Endothelial cell of umbilical vein (primary cell): ENCODE results near the gene DDX27. TPM values are rescaled to one million over a fixed set of nuclear protein-coding genes. Genes with fewer than 3 reads are reported as not detected.

ENCODE experiments used
- BruUV-seq: library from RNA; stranded (reverse); fragments of 400-500 nt; replicated peaks from 2 replicates; lab custom pipeline; 2021; lab: Mats Ljungman, UMichigan
- CTCF ChIA-PET: fragments of 300-600, 350-600 bp; sonication (Branson Sonifier 250); formaldehyde crosslinking; loops from one replicate; lab custom pipeline; 2021; ENCODE audit warnings: antibody characterized with exemption, inconsistent platforms; lab: Charles Lee
- POLR2A ChIA-PET: fragments of 300-600, 350-600 bp; sonication (Branson Sonifier 250); formaldehyde crosslinking; loops from one replicate; lab custom pipeline; 2021; ENCODE audit warnings: antibody characterized with exemption, inconsistent platforms; lab: Charles Lee
- DNase-seq: peaks from one replicate; pipeline ENCODE4 v3.0.0-alpha.2; 2011; ENCODE audit warnings: low read depth, low spot score
- FAIRE-seq: peaks from 2 replicates; lab custom pipeline; 2011; peaks lifted over from hg19 to GRCh38; lab: Jason Lieb, UNC
- H2AFZ ChIP-seq: 2 replicates; pipeline ENCODE4 v1.6.0; 2012; ENCODE audit warnings: low read depth, low read length, control low read depth, inconsistent platforms
- H3K27ac ChIP-seq: 2 replicates; pipeline ENCODE4 v1.5.1; 2011; ENCODE audit warnings: low read depth, mild to moderate bottlenecking, control low read depth, low read length, moderate library complexity; ENCODE audit not compliant: insufficient read depth
- H3K27me3 ChIP-seq, 2 experiments: 2 replicates each; pipeline versions ENCODE4 v1.6.0 to v1.6.1; 2011; ENCODE audit warnings: low read length in 2 of 2, mixed read lengths in 1 of 2; ENCODE audit not compliant: control insufficient read depth in 2 of 2, insufficient read depth in 2 of 2
- H3K36me3 ChIP-seq, 2 experiments: 2 replicates in 1 of 2; 3 replicates in 1 of 2; pipeline ENCODE4 v1.5.1; 2011; ENCODE audit warnings: low read length in 2 of 2, mild to moderate bottlenecking in 1 of 2, moderate library complexity in 1 of 2; ENCODE audit not compliant: control insufficient read depth in 2 of 2, insufficient read depth in 2 of 2; ENCODE audit errors: extremely low read depth in 1 of 2
- H3K4me1 ChIP-seq: 3 replicates; pipeline ENCODE4 v1.5.1; 2011; ENCODE audit warnings: mild to moderate bottlenecking, low read length; ENCODE audit not compliant: control insufficient read depth, insufficient read depth; ENCODE audit errors: extremely low read depth
- H3K4me2 ChIP-seq: 2 replicates; pipeline ENCODE4 v1.6.1; 2011; ENCODE audit warnings: low read length, control low read depth, mixed read lengths; ENCODE audit not compliant: insufficient read depth
- H3K4me3 ChIP-seq, 3 experiments: fragments of 200-600 bp in 1 of 3; sonication (generic), shearing (Covaris generic) in 1 of 3; replicated peaks in 1 of 3; 2 replicates each; pipeline ENCODE4 v1.5.1; 2011 to 2016; ENCODE audit warnings: control low read depth in 3 of 3, low read length in 3 of 3, mild to moderate bottlenecking in 2 of 3, inconsistent platforms in 1 of 3, low read depth in 1 of 3, moderate library complexity in 1 of 3; ENCODE audit not compliant: insufficient read depth in 1 of 3
- H3K79me2 ChIP-seq: 2 replicates; pipeline ENCODE4 v1.6.0; 2012; ENCODE audit warnings: low read length, inconsistent platforms; ENCODE audit not compliant: control insufficient read depth, insufficient read depth
- H3K9ac ChIP-seq: replicated peaks from 2 replicates; pipeline ENCODE3; 2011; ENCODE audit warnings: low read length, control low read depth; ENCODE audit not compliant: insufficient read depth; ENCODE audit errors: extremely low read depth
- H3K9me1 ChIP-seq: replicated peaks from 3 replicates; pipeline ENCODE4 v1.6.0; 2011; ENCODE audit warnings: mild to moderate bottlenecking, low read length; ENCODE audit not compliant: control insufficient read depth, insufficient read depth; ENCODE audit errors: extremely low read depth
- H3K9me3 ChIP-seq: replicated peaks from 2 replicates; pipeline ENCODE4 v1.5.1; 2012; ENCODE audit warnings: low read length, inconsistent platforms; ENCODE audit not compliant: control insufficient read depth, insufficient read depth
- H4K20me1 ChIP-seq: replicated peaks from 2 replicates; pipeline ENCODE3; 2011; ENCODE audit warnings: mild to moderate bottlenecking, low read length; ENCODE audit not compliant: control insufficient read depth, insufficient read depth; ENCODE audit errors: extremely low read depth
- EZH2 ChIP-seq: IDR thresholded peaks from 2 replicates; pipeline ENCODE4 v1.6.1; 2012; ENCODE audit warnings: borderline replicate concordance, low read depth, mild to moderate bottlenecking, moderate library complexity, low read length, inconsistent platforms; ENCODE audit not compliant: severe bottlenecking
- FOS ChIP-seq: IDR thresholded peaks from 2 replicates; pipeline ENCODE4 v1.6.1; 2011; ENCODE audit warnings: mild to moderate bottlenecking, low read length, moderate library complexity, borderline replicate concordance; ENCODE audit not compliant: insufficient read depth
- GATA2 ChIP-seq: IDR thresholded peaks from 2 replicates; pipeline ENCODE4 v1.7.0; 2011; ENCODE audit warnings: low read depth, mild to moderate bottlenecking, moderate library complexity, mixed read lengths, low read length; ENCODE audit not compliant: insufficient read length, insufficient read depth
- JUN ChIP-seq: IDR thresholded peaks from 2 replicates; pipeline ENCODE4 v1.6.1; 2011; ENCODE audit warnings: borderline replicate concordance, low read depth; ENCODE audit not compliant: insufficient read length, insufficient read depth
- MYC ChIP-seq: IDR thresholded peaks from one replicate; pipeline ENCODE4 v1.6.1; 2011; ENCODE audit warnings: mild to moderate bottlenecking, low read depth, low read length
- POLR2A ChIP-seq: IDR thresholded peaks from 2 replicates; pipeline ENCODE4 v1.6.1; 2012; ENCODE audit warnings: low read depth, mild to moderate bottlenecking, control low read depth, low read length
- POLR2AphosphoS5 ChIP-seq: IDR thresholded peaks from 2 replicates; pipeline ENCODE4 v1.6.1; 2012; ENCODE audit warnings: low read depth, mild to moderate bottlenecking, control low read depth, low read length, moderate library complexity; ENCODE audit not compliant: insufficient read depth
- dilution Hi-C: fragments of 300-500 bp; cut with MboI; formaldehyde crosslinking; loops from one replicate; pipeline ENCODE4 v1.15.0; 2019; ENCODE audit warnings: low sequenced_read_pairs; ENCODE audit not compliant: extremely low pct_ligation_motif_present
- intact Hi-C: fragments of 100-400 bp; cut with micrococcal nuclease; formaldehyde crosslinking; loops from one replicate; pipeline ENCODE4 v1.10.0; 2022
- polyA plus RNA-seq, 4 experiments: library from polyadenylated mRNA; depleted of rRNA in 3 of 4; stranded (reverse) in 3 of 4; unstranded in 1 of 4; fragments of >200 nt; gene quantifications; 2 replicates each; pipeline versions ENCODE4 v1.2.1 to v1.2.3, GENCODE V29; 2011 to 2012; ENCODE audit warnings: missing spikeins in 1 of 4
- total RNA-seq: library from RNA; stranded (reverse); gene quantifications from 2 replicates; pipeline ENCODE4 v1.2.3, GENCODE V29; 2021
- TF ChIP-seq, protein P1 (sequence below), 2 donors: IDR thresholded peaks; 1 replicate in 1 of 2; 2 replicates in 1 of 2; pipeline ENCODE4 v1.5.1; 2011; ENCODE audit warnings: low read length in 2 of 2, mild to moderate bottlenecking in 2 of 2, moderate library complexity in 2 of 2, control low read depth in 1 of 2, inconsistent platforms in 1 of 2, low read depth in 1 of 2; ENCODE audit not compliant: insufficient read depth in 1 of 2; ENCODE audit errors: extremely low read depth in 1 of 2
- TF ChIP-seq, protein P2 (sequence below): IDR thresholded peaks from 2 replicates; pipeline ENCODE4 v1.6.1; 2011; ENCODE audit not compliant: insufficient read depth, insufficient read length

The DDX27 gene
- total and polyA plus RNA-seq, 2 donors (not counting 3 experiments of a cell fraction or from before 2014, with no cell fraction given): 24.0 to 25.7 TPM

- no peaks in the 10 kb centered on the region for H3K27me3 ChIP-seq
- dilution Hi-C loops: loop anchor here (10.0 kb wide), 1 partner anchor 95 kb away; no protein-coding TSS in a partner anchor
- H3K36me3 ChIP-seq: peaks cover 6 to 43% of the 10 kb centered on the region in 2 experiments
- TF ChIP-seq, protein P1, sequence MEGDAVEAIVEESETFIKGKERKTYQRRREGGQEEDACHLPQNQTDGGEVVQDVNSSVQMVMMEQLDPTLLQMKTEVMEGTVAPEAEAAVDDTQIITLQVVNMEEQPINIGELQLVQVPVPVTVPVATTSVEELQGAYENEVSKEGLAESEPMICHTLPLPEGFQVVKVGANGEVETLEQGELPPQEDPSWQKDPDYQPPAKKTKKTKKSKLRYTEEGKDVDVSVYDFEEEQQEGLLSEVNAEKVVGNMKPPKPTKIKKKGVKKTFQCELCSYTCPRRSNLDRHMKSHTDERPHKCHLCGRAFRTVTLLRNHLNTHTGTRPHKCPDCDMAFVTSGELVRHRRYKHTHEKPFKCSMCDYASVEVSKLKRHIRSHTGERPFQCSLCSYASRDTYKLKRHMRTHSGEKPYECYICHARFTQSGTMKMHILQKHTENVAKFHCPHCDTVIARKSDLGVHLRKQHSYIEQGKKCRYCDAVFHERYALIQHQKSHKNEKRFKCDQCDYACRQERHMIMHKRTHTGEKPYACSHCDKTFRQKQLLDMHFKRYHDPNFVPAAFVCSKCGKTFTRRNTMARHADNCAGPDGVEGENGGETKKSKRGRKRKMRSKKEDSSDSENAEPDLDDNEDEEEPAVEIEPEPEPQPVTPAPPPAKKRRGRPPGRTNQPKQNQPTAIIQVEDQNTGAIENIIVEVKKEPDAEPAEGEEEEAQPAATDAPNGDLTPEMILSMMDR (IDR thresholded peaks at IDR 0.05; ENCODE audit: extremely low read depth in 1 of 2, insufficient read depth in 1 of 2, low read depth in 1 of 2, low read length in 2 of 2): no peak
- TF ChIP-seq EZH2 (no peak), POLR2A (no peak), FOS (no peak), POLR2AphosphoS5 (no peak), GATA2 (no peak), MYC (no peak), JUN (no peak)
- TF ChIP-seq, protein P2, sequence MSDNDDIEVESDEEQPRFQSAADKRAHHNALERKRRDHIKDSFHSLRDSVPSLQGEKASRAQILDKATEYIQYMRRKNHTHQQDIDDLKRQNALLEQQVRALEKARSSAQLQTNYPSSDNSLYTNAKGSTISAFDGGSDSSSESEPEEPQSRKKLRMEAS: no peak
- H3K9ac ChIP-seq: no peak overlapping the region
- H2AFZ ChIP-seq: no peak overlapping the region
- ChIA-PET CTCF (interaction anchor here (2.0 kb wide), 1 partner anchor 17 kb away, joined by 9 read pairs; no protein-coding TSS in a partner anchor), POLR2A (no interaction called here)
- DNase-seq: no peak
- FAIRE-seq: no peak
- H3K4me1 ChIP-seq: no peaks in the 10 kb centered on the region
- intact Hi-C loops: no loop called here
- no peak overlapping the region for H3K27ac ChIP-seq
- no peaks in the 10 kb centered on the region for H3K9me3 ChIP-seq
- no peak overlapping the region for H3K4me3 ChIP-seq
- no peaks in the 10 kb centered on the region for H3K79me2 ChIP-seq
- no peak overlapping the region for H3K4me2 ChIP-seq
- BruUV-seq: no TSS peak
- no peaks in the 10 kb centered on the region for H3K9me1 ChIP-seq
- H4K20me1 ChIP-seq: no peaks in the 10 kb centered on the region
Measured at GRCh38 chr20:49229381-49229780, 10.2 kb downstream of the DDX27 start.
